ENCODE measurements around the gene RYR3. TPM values are rescaled to one million over a fixed set of nuclear protein-coding genes. Genes with fewer than 3 reads are reported as not detected.

Gene RYR3
- total RNA-seq, 2 experiments from 2014 or later, result not detected

DNA sequence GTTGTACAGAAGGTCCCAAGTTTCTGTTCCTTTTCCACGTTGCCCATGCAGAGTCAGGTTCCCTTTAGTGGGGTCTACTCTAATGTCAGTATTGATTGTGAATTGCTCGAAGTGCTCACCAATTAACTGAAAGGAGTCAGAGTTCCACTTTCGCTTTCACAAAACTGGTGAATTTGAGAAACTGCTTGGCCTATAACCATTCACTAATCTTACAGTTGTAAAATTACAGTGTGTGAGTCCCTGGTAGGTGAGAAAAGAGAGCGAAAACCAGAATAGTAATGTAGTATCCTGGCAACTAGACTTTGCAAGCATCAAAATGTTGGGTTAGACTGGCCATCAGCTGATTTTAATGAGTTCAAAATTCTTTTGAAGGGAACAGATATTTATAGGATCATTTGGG lies 420.0 kb downstream of the RYR3 start:
- Mint-ChIP-seq H3K4me3 (no peak overlapping the region), H3K4me1 (no peaks in the 10 kb centered on the region), H3K27me3 (no peaks in the 10 kb centered on the region), H3K9me3 (ENCODE audit: low read depth) (no peaks in the 10 kb centered on the region), H3K27ac (no peak overlapping the region), H3K36me3 (ENCODE audit: low read depth) (no peaks in the 10 kb centered on the region)
- CTCF ChIA-PET, result interaction anchor here (1.2 to 1.7 kb wide), 2 partner anchors 8 to 11 kb away, joined by 4 to 11 read pairs; no protein-coding TSS in a partner anchor
- POLR2A ChIA-PET, result no interaction called here
- ATAC-seq (no peak), DNase-seq (no peak)
- intact Hi-C loops (cut with DNase I, micrococcal nuclease), result loop anchor here in 1 of 2 experiments (10.0 kb wide), 1 partner anchor 264 kb away; no protein-coding TSS in a partner anchor

DNA sequence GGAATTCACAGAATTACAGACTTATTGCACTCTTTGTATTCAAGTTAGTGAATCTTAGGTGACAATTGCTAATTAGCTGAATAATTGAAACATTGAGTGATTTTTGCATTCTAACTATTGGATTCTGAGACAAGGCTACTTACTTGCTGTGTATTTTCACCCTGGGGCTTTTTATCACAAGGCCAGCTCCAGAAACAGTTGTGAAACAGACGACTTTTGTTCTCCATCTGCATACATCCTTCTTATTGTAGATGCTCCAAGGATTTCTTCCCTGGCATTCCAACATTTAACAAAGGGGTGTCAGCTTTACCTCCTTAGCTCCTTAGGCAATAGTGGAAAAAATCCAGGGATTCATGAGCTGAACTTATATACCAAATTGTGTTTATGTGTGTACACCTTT lies 424.4 kb downstream of the RYR3 start:
- CTCF ChIA-PET, result interaction anchor here (0.7 to 4.1 kb wide), 10 partner anchors 15 to 475 kb away, joined by 3 to 18 read pairs (median 4); partner anchors contain the start of gene KATNBL1
- DNase-seq (no peak), ATAC-seq (no peak)
- POLR2A ChIA-PET, result no interaction called here
- Mint-ChIP-seq H3K4me1 (no peaks in the 10 kb centered on the region), H3K4me3 (no peak overlapping the region), H3K27me3 (peaks cover 2% of the 10 kb centered on the region), H3K9me3 (ENCODE audit: low read depth) (no peaks in the 10 kb centered on the region), H3K27ac (no peak overlapping the region), H3K36me3 (ENCODE audit: low read depth) (no peaks in the 10 kb centered on the region)
- intact Hi-C loops (cut with DNase I, micrococcal nuclease), result loop anchor here (5.0 to 10.0 kb wide), 2 partner anchors 227 to 260 kb away; no protein-coding TSS in a partner anchor

DNA sequence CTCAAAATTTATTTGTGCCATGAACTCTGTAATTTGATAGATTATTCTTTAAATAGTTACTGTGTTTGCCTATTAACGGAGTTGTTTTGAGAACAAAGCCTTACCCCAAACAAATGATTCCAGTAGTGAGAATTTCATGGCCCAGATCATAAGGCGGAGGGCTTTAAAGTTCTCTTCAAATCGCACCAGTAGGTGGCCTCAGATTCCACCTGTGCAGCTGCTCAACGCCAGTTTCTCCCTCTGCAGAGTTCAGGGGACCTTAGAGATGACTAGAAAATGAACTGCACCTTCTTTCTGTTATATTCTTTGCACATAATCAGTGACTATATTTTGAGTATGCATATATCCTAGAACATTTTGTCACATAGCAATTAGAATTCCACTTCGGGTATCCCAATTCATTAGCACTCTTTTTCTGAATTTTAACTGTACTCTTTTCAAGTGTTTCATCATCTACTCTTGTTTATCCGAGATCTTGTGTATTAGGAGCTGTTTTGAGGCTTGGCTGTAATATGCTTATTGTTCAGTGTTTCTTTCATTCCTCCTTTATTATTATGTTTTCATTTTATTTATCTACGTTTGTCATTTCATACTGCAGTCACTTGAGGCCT lies 425.0 kb downstream of the RYR3 start:
- no peaks in the 10 kb centered on the region for H3K4me1 Mint-ChIP-seq
- no peaks in the 10 kb centered on the region for H3K36me3 Mint-ChIP-seq (ENCODE audit: low read depth)
- CTCF ChIA-PET, result interaction anchor here (0.7 to 4.1 kb wide), 9 partner anchors 15 to 455 kb away, joined by 3 to 18 read pairs (median 5); no protein-coding TSS in a partner anchor
- DNase-seq (peak; percentile 45), ATAC-seq (peak; percentile 49)
- no peaks in the 10 kb centered on the region for H3K9me3 Mint-ChIP-seq (ENCODE audit: low read depth)
- H3K27me3 Mint-ChIP-seq, result peaks cover 2% of the 10 kb centered on the region
- intact Hi-C loops (cut with DNase I, micrococcal nuclease), result loop anchor here (2.0 to 10.0 kb wide), 3 partner anchors 227 to 475 kb away; partner anchors contain the start of gene KATNBL1 (in 1 of the 2)
- no peak overlapping the region for H3K4me3 Mint-ChIP-seq
- H3K27ac Mint-ChIP-seq, result no peak overlapping the region
- POLR2A ChIA-PET, result interaction anchor here (0.7 kb wide), 1 partner anchor 26 kb away, joined by 3 read pairs; no protein-coding TSS in a partner anchor

- no peaks in the 10 kb centered on the region for H3K4me1 Mint-ChIP-seq
- H3K27me3 Mint-ChIP-seq, result peaks cover 2% of the 10 kb centered on the region
- no peak overlapping the region for H3K27ac Mint-ChIP-seq
- peak; percentile 39 for ATAC-seq
- CTCF ChIA-PET, result interaction anchor here (0.6 to 3.6 kb wide), 23 partner anchors 8 to 1672 kb away, joined by 3 to 17 read pairs (median 3); no protein-coding TSS in a partner anchor
- H3K36me3 Mint-ChIP-seq (ENCODE audit: low read depth), result no peaks in the 10 kb centered on the region
- H3K9me3 Mint-ChIP-seq (ENCODE audit: low read depth), result no peaks in the 10 kb centered on the region
- intact Hi-C loops (cut with DNase I, micrococcal nuclease), result loop anchor here (1.0 to 10.0 kb wide), 4 partner anchors 224 to 473 kb away; partner anchors contain the start of gene KATNBL1 (in 1 of the 2)
- POLR2A ChIA-PET, result no interaction called here
- H3K4me3 Mint-ChIP-seq, result no peak overlapping the region
- DNase-seq, result peak; percentile 60
Measured at GRCh38 chr15:33737687-33738601, 427.2 kb downstream of the RYR3 start.

DNA sequence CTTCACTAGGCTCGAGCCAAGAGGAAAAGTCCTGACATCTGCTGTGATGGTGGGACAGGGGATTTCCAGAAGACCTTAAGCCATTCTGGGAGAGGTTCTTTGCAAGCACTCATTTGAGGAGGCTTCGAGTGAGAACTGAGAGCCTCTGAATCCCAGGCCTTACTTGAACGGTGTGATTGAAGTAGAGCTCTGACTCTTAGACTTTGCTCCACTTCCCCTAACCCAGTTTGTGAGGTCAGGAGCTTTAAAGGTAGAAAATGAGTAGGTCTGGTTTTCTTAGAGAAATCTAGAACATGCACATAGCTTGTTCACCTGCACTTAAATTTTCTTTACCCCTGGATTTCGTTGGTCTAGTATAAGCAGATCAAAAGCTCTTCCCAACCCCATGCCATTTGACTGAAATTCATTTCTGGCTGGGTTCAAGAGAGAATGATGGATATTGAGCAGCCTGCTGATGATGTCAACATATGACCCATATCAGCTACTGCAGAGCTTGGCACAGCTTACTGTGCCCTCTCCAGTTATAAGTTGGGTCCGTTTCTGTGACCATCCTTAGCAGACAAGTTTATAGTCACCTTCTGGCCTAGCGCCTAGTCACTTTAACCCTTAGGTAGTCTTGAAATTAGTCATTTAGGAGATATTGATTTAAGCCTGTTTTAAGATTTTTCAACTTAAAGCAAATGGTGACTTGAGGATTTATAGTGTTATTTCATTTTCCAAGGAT lies 428.3 kb downstream of the RYR3 start:
- H3K9me3 Mint-ChIP-seq (ENCODE audit: low read depth), result no peaks in the 10 kb centered on the region
- H3K36me3 Mint-ChIP-seq (ENCODE audit: low read depth), result no peaks in the 10 kb centered on the region
- no peak overlapping the region for H3K27ac Mint-ChIP-seq
- POLR2A ChIA-PET, result no interaction called here
- peaks cover 2% of the 10 kb centered on the region for H3K27me3 Mint-ChIP-seq
- ATAC-seq (peak; percentile 57), DNase-seq (no peak)
- intact Hi-C loops (cut with DNase I, micrococcal nuclease), result loop anchor here (5.0 to 10.0 kb wide), 2 partner anchors 223 to 256 kb away; no protein-coding TSS in a partner anchor
- H3K4me1 Mint-ChIP-seq, result no peaks in the 10 kb centered on the region
- no peak overlapping the region for H3K4me3 Mint-ChIP-seq
- CTCF ChIA-PET, result interaction anchor here (0.6 to 2.9 kb wide), 13 partner anchors 9 to 1673 kb away, joined by 3 to 11 read pairs (median 4); no protein-coding TSS in a partner anchor

DNA sequence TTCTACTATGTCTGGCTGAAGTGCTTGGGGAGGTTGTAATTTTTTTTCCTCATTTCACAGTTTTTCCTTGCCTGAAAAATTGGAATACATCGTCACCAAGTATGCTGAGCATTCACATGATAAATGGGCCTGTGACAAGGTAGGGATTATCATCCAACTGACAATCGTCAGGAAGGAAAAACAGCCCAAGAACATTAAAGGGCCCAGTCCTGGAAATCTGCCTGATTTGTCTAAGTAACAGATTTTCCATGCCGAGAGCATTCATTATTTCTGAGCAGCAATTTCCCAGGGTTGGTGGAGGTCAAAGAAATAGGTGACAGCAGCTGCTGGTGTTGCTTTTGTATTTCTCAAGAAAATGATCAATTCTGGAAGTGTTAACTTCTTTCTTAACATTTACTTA lies 431.5 kb downstream of the RYR3 start:
- ChIA-PET POLR2A (no interaction called here), CTCF (no interaction called here)
- ATAC-seq (no peak), DNase-seq (no peak)
- Mint-ChIP-seq H3K27ac (no peak overlapping the region), H3K4me3 (no peak overlapping the region), H3K4me1 (no peaks in the 10 kb centered on the region), H3K36me3 (ENCODE audit: low read depth) (no peaks in the 10 kb centered on the region), H3K27me3 (peaks cover 2% of the 10 kb centered on the region), H3K9me3 (ENCODE audit: low read depth) (no peaks in the 10 kb centered on the region)
- intact Hi-C loops (cut with DNase I, micrococcal nuclease), result loop anchor here in 1 of 2 experiments (10.0 kb wide), 1 partner anchor 62 kb away; no protein-coding TSS in a partner anchor

GRCh38 chr15:33742800-33743199 lies 432.0 kb downstream of the RYR3 start:
- Mint-ChIP-seq H3K4me3 (no peak overlapping the region), H3K9me3 (ENCODE audit: low read depth) (no peaks in the 10 kb centered on the region), H3K27me3 (peaks cover under 1% of the 10 kb centered on the region), H3K36me3 (ENCODE audit: low read depth) (no peaks in the 10 kb centered on the region), H3K27ac (no peak overlapping the region), H3K4me1 (no peaks in the 10 kb centered on the region)
- CTCF ChIA-PET, result no interaction called here
- POLR2A ChIA-PET, result no interaction called here
- ATAC-seq, result no peak
- DNase-seq, result no peak
- intact Hi-C loops (cut with DNase I, micrococcal nuclease), result loop anchor here in 1 of 2 experiments (10.0 kb wide), 1 partner anchor 62 kb away; no protein-coding TSS in a partner anchor

DNA sequence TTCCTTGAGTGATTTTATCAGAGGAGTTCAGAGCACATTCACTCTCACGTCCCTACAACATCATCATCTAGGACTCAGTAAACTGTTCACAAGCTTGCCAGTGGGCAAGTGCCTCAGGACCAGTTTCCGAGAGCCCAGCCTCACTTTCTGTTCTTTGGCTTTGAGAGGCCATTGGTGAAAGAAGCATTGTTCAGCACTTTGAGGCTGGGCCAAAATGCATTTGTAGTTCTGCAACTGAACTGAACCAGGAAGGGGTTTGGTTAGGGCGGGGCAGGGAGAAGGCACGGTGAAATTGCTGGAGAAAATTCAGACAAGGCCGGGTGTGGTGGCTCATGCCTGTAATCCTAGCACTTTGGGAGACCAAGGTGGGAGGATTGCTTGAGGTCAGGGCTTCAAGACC lies 435.4 kb downstream of the RYR3 start:
- no peaks in the 10 kb centered on the region for H3K36me3 Mint-ChIP-seq (ENCODE audit: low read depth)
- H3K27ac Mint-ChIP-seq, result no peak overlapping the region
- intact Hi-C loops (cut with DNase I, micrococcal nuclease), result loop anchor here in 1 of 2 experiments (10.0 kb wide), 1 partner anchor 59 kb away; no protein-coding TSS in a partner anchor
- ChIA-PET CTCF (no interaction called here), POLR2A (no interaction called here)
- DNase-seq, result no peak
- H3K4me1 Mint-ChIP-seq, result no peaks in the 10 kb centered on the region
- no peaks in the 10 kb centered on the region for H3K9me3 Mint-ChIP-seq (ENCODE audit: low read depth)
- H3K4me3 Mint-ChIP-seq, result no peak overlapping the region
- ATAC-seq, result no peak
- H3K27me3 Mint-ChIP-seq, result no peaks in the 10 kb centered on the region

DNA sequence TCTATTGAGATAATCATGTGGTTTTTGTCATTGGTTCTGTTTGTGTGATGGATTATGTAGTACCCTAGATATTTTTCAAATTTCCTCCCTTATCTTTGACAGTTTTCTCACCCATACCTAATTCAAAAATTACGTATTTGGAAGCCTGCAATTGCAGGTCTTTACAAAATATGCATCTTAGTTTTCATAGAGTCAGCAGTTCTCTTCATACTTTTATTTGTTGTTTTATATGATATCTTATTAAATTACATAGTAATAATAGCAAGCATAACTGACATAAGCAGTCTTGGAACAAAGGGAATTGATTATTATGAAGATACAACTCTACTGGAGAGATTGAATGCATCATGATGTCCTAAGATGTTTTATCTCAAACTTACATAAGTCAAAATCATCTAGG lies 442.2 kb downstream of the RYR3 start:
- H3K27ac Mint-ChIP-seq, result no peak overlapping the region
- no peaks in the 10 kb centered on the region for H3K4me1 Mint-ChIP-seq
- intact Hi-C loops (cut with DNase I, micrococcal nuclease), result no loop called here
- no peak for ATAC-seq
- H3K4me3 Mint-ChIP-seq, result no peak overlapping the region
- H3K27me3 Mint-ChIP-seq, result peaks cover 19% of the 10 kb centered on the region
- ChIA-PET CTCF (no interaction called here), POLR2A (no interaction called here)
- H3K36me3 Mint-ChIP-seq (ENCODE audit: low read depth), result no peaks in the 10 kb centered on the region
- DNase-seq, result no peak
- no peaks in the 10 kb centered on the region for H3K9me3 Mint-ChIP-seq (ENCODE audit: low read depth)

GRCh38 chr15:33754242-33754641 lies 443.5 kb downstream of the RYR3 start:
- DNase-seq, result no peak
- Mint-ChIP-seq H3K36me3 (ENCODE audit: low read depth) (no peaks in the 10 kb centered on the region), H3K27me3 (peaks cover 20% of the 10 kb centered on the region), H3K9me3 (ENCODE audit: low read depth) (no peaks in the 10 kb centered on the region), H3K27ac (no peak overlapping the region), H3K4me3 (no peak overlapping the region), H3K4me1 (no peaks in the 10 kb centered on the region)
- ChIA-PET POLR2A (no interaction called here), CTCF (no interaction called here)
- no peak for ATAC-seq
- intact Hi-C loops (cut with DNase I, micrococcal nuclease), result no loop called here

DNA sequence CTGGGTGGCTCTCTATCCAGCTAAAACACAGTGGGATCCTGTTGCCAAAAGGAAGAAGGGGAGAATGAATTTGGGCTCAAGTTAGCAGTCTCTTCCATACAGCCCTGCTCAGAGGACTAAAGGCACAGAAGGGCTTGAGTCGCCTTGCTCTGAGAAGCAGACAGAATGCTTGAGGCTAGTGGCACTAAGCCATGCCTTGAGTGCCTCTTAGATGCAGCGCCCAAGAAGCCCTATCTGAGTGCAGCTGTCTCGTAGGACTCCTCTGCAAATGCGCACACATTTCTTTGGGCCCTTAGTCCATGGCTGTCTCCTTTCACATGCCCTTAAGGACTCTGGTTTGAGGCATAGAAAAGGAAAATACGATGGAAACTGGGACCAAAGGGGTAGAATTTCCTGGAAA lies 446.2 kb downstream of the RYR3 start:
- H3K27ac Mint-ChIP-seq, result no peak overlapping the region
- ChIA-PET POLR2A (no interaction called here), CTCF (interaction anchor here (0.7 kb wide), 1 partner anchor 63 kb away, joined by 3 read pairs; no protein-coding TSS in a partner anchor)
- H3K36me3 Mint-ChIP-seq (ENCODE audit: low read depth), result no peaks in the 10 kb centered on the region
- ATAC-seq (no peak), DNase-seq (no peak)
- no peaks in the 10 kb centered on the region for H3K4me1 Mint-ChIP-seq
- intact Hi-C loops (cut with DNase I, micrococcal nuclease), result no loop called here
- H3K4me3 Mint-ChIP-seq, result no peak overlapping the region
- no peaks in the 10 kb centered on the region for H3K9me3 Mint-ChIP-seq (ENCODE audit: low read depth)
- peaks cover 35% of the 10 kb centered on the region for H3K27me3 Mint-ChIP-seq

All from activated CD4-positive, alpha-beta T cell treated with anti-CD3 and anti-CD28 coated beads for 36 hours (primary cell).